CD14-positive monocyte (primary cell): ENCODE results near the gene BANK1. TPM values are rescaled to one million over a fixed set of nuclear protein-coding genes. Genes with fewer than 3 reads are reported as not detected.

Experiments
- DNase-seq, 3 donors: peaks; one replicate each; pipeline ENCODE4 v3.0.0-alpha.2; 2011 to 2022
- H2AFZ ChIP-seq: 2 replicates; pipeline ENCODE4 v1.6.0; 2012; ENCODE audit warnings: mild to moderate bottlenecking, low read depth, low read length, inconsistent platforms; ENCODE audit not compliant: insufficient read depth, poor library complexity, severe bottlenecking
- H3K27ac ChIP-seq, 2 donors: 1 replicate in 1 of 2; 2 replicates in 1 of 2; pipeline ENCODE4 v1.5.1; 2012 to 2013; ENCODE audit warnings: low read length in 2 of 2, control low read depth in 1 of 2, inconsistent platforms in 1 of 2, low read depth in 1 of 2, mild to moderate bottlenecking in 1 of 2
- H3K27me3 ChIP-seq, 2 donors: one replicate each; pipeline versions ENCODE4 v1.6.0 to v1.6.1; 2011 to 2013; ENCODE audit warnings: low read length in 2 of 2; ENCODE audit not compliant: control insufficient read depth in 2 of 2, insufficient read depth in 2 of 2
- H3K36me3 ChIP-seq, 2 donors: replicated peaks in 1 of 2; 1 replicate in 1 of 2; 2 replicates in 1 of 2; pipeline versions ENCODE4 v1.5.1 to v1.6.1; 2012 to 2013; ENCODE audit warnings: low read length in 2 of 2, control low read depth in 1 of 2, inconsistent platforms in 1 of 2, mild to moderate bottlenecking in 1 of 2; ENCODE audit not compliant: insufficient read depth in 2 of 2, control insufficient read depth in 1 of 2
- H3K4me1 ChIP-seq, 2 donors: 1 replicate in 1 of 2; 2 replicates in 1 of 2; pipeline versions ENCODE4 v1.5.1 to v1.6.1; 2012 to 2013; ENCODE audit warnings: low read length in 2 of 2, control low read depth in 1 of 2, inconsistent platforms in 1 of 2, mild to moderate bottlenecking in 1 of 2, moderate library complexity in 1 of 2; ENCODE audit not compliant: insufficient read depth in 2 of 2, control insufficient read depth in 1 of 2
- H3K4me2 ChIP-seq: replicated peaks from 2 replicates; pipeline ENCODE3; 2012; ENCODE audit warnings: low read length, moderate library complexity, mild to moderate bottlenecking; ENCODE audit not compliant: poor library complexity, severe bottlenecking; ENCODE audit errors: extremely low read depth
- H3K4me3 ChIP-seq, 3 experiments: fragments of 200-600 bp in 1 of 3; sonication (generic) in 1 of 3; replicated peaks in 1 of 3; 1 replicate in 2 of 3; 2 replicates in 1 of 3; pipeline ENCODE4 v1.5.1; 2011 to 2013; ENCODE audit warnings: low read length in 3 of 3, mild to moderate bottlenecking in 3 of 3, control low read depth in 2 of 3, low read depth in 2 of 3, inconsistent platforms in 1 of 3, moderate library complexity in 1 of 3
- H3K79me2 ChIP-seq: 2 replicates; pipeline ENCODE4 v1.6.0; 2012; ENCODE audit warnings: mild to moderate bottlenecking, control low read depth, inconsistent platforms, low read length, moderate library complexity; ENCODE audit not compliant: insufficient read depth
- H3K9ac ChIP-seq: 2 replicates; pipeline ENCODE4 v1.6.0; 2017; ENCODE audit warnings: low read length, mild to moderate bottlenecking; ENCODE audit not compliant: insufficient read depth, poor library complexity, severe bottlenecking
- H3K9me3 ChIP-seq, 2 donors: replicated peaks in 1 of 2; 1 replicate in 1 of 2; 2 replicates in 1 of 2; pipeline versions ENCODE4 v1.5.1 to v1.6.1; 2012 to 2013; ENCODE audit warnings: low read length in 2 of 2, control low read depth in 1 of 2; ENCODE audit not compliant: control insufficient read depth in 1 of 2, insufficient read depth in 1 of 2
- H4K20me1 ChIP-seq: 2 replicates; pipeline ENCODE4 v1.6.0; 2012; ENCODE audit warnings: mild to moderate bottlenecking, low read length, control low read depth, moderate library complexity; ENCODE audit not compliant: insufficient read depth
- H3K27ac Mint-ChIP-seq, 7 donors: one replicate each; pipeline ENCODE4 v1.8.0; 2020; ENCODE audit warnings: mild to moderate bottlenecking in 7 of 7, mixed read lengths in 7 of 7, moderate library complexity in 6 of 7, inconsistent platforms in 2 of 7
- H3K27me3 Mint-ChIP-seq, 3 donors: one replicate each; pipeline ENCODE4 v1.8.0; 2021 to 2022; ENCODE audit warnings: low read depth in 3 of 3, mild to moderate bottlenecking in 3 of 3, mixed read lengths in 3 of 3, moderate library complexity in 3 of 3, inconsistent platforms in 1 of 3
- H3K36me3 Mint-ChIP-seq, 2 donors: one replicate each; pipeline ENCODE4 v1.8.0; 2020; ENCODE audit warnings: mixed read lengths in 2 of 2, inconsistent platforms in 1 of 2, mild to moderate bottlenecking in 1 of 2
- H3K4me1 Mint-ChIP-seq: one replicate; pipeline ENCODE4 v1.8.0; 2020; ENCODE audit warnings: mild to moderate bottlenecking, mixed read lengths
- H3K4me3 Mint-ChIP-seq, 2 donors: one replicate each; pipeline ENCODE4 v1.8.0; 2020; ENCODE audit warnings: mild to moderate bottlenecking in 2 of 2, mixed read lengths in 2 of 2, moderate library complexity in 1 of 2
- H3K9me3 Mint-ChIP-seq, 7 donors: one replicate each; pipeline ENCODE4 v1.8.0; 2020 to 2022; ENCODE audit warnings: mixed read lengths in 7 of 7, mild to moderate bottlenecking in 6 of 7, moderate library complexity in 6 of 7, inconsistent platforms in 2 of 7
- CTCF ChIP-seq: fragments of 200-600 bp; IDR thresholded peaks from one replicate; pipeline ENCODE4 v1.8.0; 2022; ENCODE audit warnings: antibody characterized with exemption, mild to moderate bottlenecking
- WGBS: methylation state at CpG from one replicate; pipeline ENCODE4 v1.1.5; 2013; ENCODE audit warnings: missing lambda C conversion rate; ENCODE audit not compliant: insufficient coverage; 5-methylcytosine and 5-hydroxymethylcytosine counted together
- intact Hi-C, 2 donors: fragments of 100-400 bp; cut with micrococcal nuclease; formaldehyde crosslinking; loops; one replicate each; pipeline versions ENCODE4 v1.15.0 to v1.15.1; 2023
- polyA plus RNA-seq, 3 donors: library from polyadenylated mRNA; depleted of rRNA in 1 of 3; unstranded in 2 of 3; stranded (reverse) in 1 of 3; fragments of 300-500 nt in 2 of 3; fragments of >200 nt in 1 of 3; fragmentation: Illumina TruSeq in 2 of 3; gene quantifications; 1 replicate in 2 of 3; 2 replicates in 1 of 3; pipeline ENCODE4 v1.2.3, GENCODE V29; 2012 to 2021

The BANK1 gene
- polyA plus RNA-seq, 3 donors, result 2.6 to 5.2 (median 2.9) TPM

DNA sequence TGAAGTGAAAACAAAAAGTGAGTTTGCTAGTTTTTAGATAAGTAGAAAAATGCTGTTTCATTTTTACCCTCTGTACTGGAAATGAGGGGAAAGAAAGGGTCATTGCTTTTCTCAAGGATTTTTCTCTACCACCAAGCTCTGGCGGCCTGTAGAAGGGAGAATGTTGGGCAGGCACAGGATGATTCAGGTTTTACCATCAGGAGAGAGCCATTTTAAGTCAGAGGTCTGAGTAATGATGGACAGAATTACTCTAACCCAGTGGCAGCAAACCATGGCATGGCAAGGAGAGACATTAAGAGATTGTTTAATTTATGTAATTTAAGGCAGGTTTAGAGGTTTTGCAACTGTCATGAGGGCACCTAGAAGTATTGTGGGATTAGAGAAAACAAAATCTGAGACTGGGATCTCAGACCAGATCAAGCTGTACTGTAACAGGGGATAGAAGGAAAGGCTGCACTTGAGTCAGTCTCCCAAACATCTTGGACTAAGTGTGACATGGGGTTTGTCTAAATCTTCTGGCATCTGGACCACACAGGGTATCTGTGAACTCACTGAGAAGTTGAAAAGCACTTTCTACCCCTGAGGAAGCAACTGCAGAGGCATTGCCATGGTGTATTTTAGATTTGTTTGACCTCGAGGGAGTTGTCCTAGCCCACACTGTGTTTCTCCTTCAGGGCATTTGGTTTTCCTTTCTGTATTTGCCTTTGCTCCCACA, 81.6 kb downstream of the BANK1 start:
- Mint-ChIP-seq H3K4me3 (no peak overlapping the region), H3K36me3 (peaks cover 2 to 6% of the 10 kb centered on the region in 2 donors), H3K27ac (peak overlapping the region in 1 of 7 donors; percentile 45), H3K4me1 (no peaks in the 10 kb centered on the region), H3K9me3 (peaks cover 4 to 8% (median 6%) of the 10 kb centered on the region in 7 donors), H3K27me3 (peaks cover 0 to 3% (median 0%) of the 10 kb centered on the region in 3 donors)
- Histone ChIP-seq H3K27ac (no peak overlapping the region), H2AFZ (no peak overlapping the region), H4K20me1 (no peaks in the 10 kb centered on the region), H3K9ac (no peak overlapping the region), H3K27me3 (no peaks in the 10 kb centered on the region), H3K9me3 (peaks cover 0 to 5% of the 10 kb centered on the region in 2 donors), H3K36me3 (no peaks in the 10 kb centered on the region), H3K4me2 (no peak overlapping the region), H3K4me1 (no peaks in the 10 kb centered on the region), H3K79me2 (no peaks in the 10 kb centered on the region), H3K4me3 (no peak overlapping the region)
- no peak for TF ChIP-seq CTCF
- DNase-seq, result no peak
- WGBS, result no CpG with 5 or more reads among the region's 2 CpGs
- intact Hi-C loops, result no loop called here

- DNase-seq, result no peak
- Mint-ChIP-seq H3K9me3 (peaks cover 0 to 9% (median 2%) of the 10 kb centered on the region in 7 donors), H3K4me1 (no peaks in the 10 kb centered on the region), H3K27ac (no peak overlapping the region), H3K27me3 (no peaks in the 10 kb centered on the region), H3K36me3 (no peaks in the 10 kb centered on the region), H3K4me3 (no peak overlapping the region)
- H3K27me3 ChIP-seq, result no peaks in the 10 kb centered on the region
- no peak overlapping the region for H3K4me2 ChIP-seq
- no peaks in the 10 kb centered on the region for H3K4me1 ChIP-seq
- H4K20me1 ChIP-seq, result no peaks in the 10 kb centered on the region
- peaks cover 0 to 6% of the 10 kb centered on the region in 2 donors for H3K9me3 ChIP-seq
- no CpG with 5 or more reads among the region's 2 CpGs for WGBS
- no peaks in the 10 kb centered on the region for H3K79me2 ChIP-seq
- no peaks in the 10 kb centered on the region for H3K36me3 ChIP-seq
- no peak for TF ChIP-seq CTCF
- no peak overlapping the region for H2AFZ ChIP-seq
- H3K4me3 ChIP-seq, result no peak overlapping the region
- intact Hi-C loops, result no loop called here
- no peak overlapping the region for H3K27ac ChIP-seq
- H3K9ac ChIP-seq, result no peak overlapping the region
These were observed 95.0 kb downstream of the BANK1 start for GRCh38 chr4:101885574-101885973.
